HG02571 (cell line): ENCODE measurements around the gene GATAD2A.

Experiments
- ATAC-seq: cut with Tn5 transposase; IDR thresholded peaks from one replicate; pipeline ENCODE4 v1.9.1; 2021; ENCODE audit warnings: mild to moderate bottlenecking, moderate library complexity; ENCODE audit not compliant: unreplicated experiment

GATAD2A gene

GRCh38 chr19:19529783-19530422 lies 124.4 kb downstream of the GATAD2A start:
- no peak for ATAC-seq

- no peak for ATAC-seq
These were observed 124.9 kb downstream of the GATAD2A start for GRCh38 chr19:19530423-19530804.

GRCh38 chr19:19530889-19531288 lies 125.4 kb downstream of the GATAD2A start:
- no peak for ATAC-seq

GRCh38 chr19:19531951-19532805 lies 126.7 kb downstream of the GATAD2A start:
- no peak for ATAC-seq

- ATAC-seq, result no peak
These were observed 127.6 kb downstream of the GATAD2A start for GRCh38 chr19:19532806-19533701.

GRCh38 chr19:19533841-19534240 lies 128.4 kb downstream of the GATAD2A start:
- ATAC-seq, result no peak

- no peak for ATAC-seq
These were observed 129.2 kb downstream of the GATAD2A start for GRCh38 chr19:19534556-19535265.

- no peak for ATAC-seq
These were observed 130.1 kb downstream of the GATAD2A start for GRCh38 chr19:19535311-19536191.

GRCh38 chr19:19537075-19538048 lies 131.9 kb downstream of the GATAD2A start:
- no peak for ATAC-seq

- ATAC-seq, result no peak
These were observed 132.7 kb downstream of the GATAD2A start, which contains the start of gene CILP2 for GRCh38 chr19:19538061-19538784. TSS of gene CILP2 (plus strand) at chr19:19538265. CDS start at chr19:19538350, 85 bp downstream.

GRCh38 chr19:19538785-19539166 lies 133.3 kb downstream of the GATAD2A start:
- no peak for ATAC-seq

- ATAC-seq, result no peak
These were observed 134.2 kb downstream of the GATAD2A start for GRCh38 chr19:19539698-19540063.

- no peak for ATAC-seq
These were observed 134.7 kb downstream of the GATAD2A start for GRCh38 chr19:19540064-19540714.

- ATAC-seq, result no peak
These were observed 135.4 kb downstream of the GATAD2A start for GRCh38 chr19:19540715-19541515.

- no peak for ATAC-seq
These were observed 136.1 kb downstream of the GATAD2A start for GRCh38 chr19:19541616-19542015.

GRCh38 chr19:19542507-19542906 lies 137.0 kb downstream of the GATAD2A start:
- ATAC-seq, result no peak

GRCh38 chr19:19543101-19543500 lies 137.6 kb downstream of the GATAD2A start:
- no peak for ATAC-seq
